GM18909 (cell line): ENCODE data around the gene ZNF43.
"Not testable (repeated sequence)": the region's sequence is repeated elsewhere in the genome, so short reads cannot be mapped to it uniquely, and the experiment has no call there.

ENCODE experiments used
- ATAC-seq: cut with Tn5 transposase; IDR thresholded peaks from one replicate; pipeline ENCODE4 v1.9.1; 2021; ENCODE audit warnings: mild to moderate bottlenecking; ENCODE audit not compliant: unreplicated experiment, poor library complexity

Gene ZNF43

GRCh38 chr19:21823224-21823623 lies 12.8 kb downstream of the ZNF43 start:
- ATAC-seq = no peak

- no peak for ATAC-seq
These were observed 23.5 kb downstream of the ZNF43 start for GRCh38 chr19:21812448-21812847.

DNA sequence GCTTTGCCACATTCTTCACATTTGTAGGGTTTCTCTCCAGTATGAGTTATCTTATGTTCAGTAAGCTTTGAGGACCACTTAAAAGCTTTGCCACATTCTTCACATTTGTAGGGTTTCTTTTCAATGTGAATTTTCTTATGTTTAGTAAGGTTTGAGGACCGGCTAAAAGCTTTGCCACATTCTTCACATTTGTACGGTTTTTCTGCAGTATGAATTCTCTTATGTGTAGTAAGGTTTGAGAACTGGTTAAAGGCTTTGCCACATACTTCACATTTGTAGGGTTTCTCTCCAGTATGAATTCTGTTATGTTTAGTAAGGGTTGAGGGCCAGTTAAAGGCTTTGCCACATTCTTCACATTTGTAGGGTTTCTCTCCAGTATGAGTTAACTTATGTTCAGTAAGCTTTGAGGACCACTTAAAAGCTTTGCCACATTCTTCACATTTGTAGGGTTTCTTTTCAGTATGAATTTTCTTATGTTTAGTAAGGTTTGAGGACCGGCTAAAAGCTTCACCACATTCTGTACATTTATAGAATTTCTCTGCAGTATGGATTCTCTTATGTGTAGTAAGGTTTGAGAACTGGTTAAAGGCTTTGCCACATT lies 27.5 kb downstream of the ZNF43 start:
- ATAC-seq = not testable (repeated sequence)

- no peak for ATAC-seq
These were observed 46.4 kb downstream of the ZNF43 start for GRCh38 chr19:21789466-21790085.

GRCh38 chr19:21786936-21787335 lies 49.0 kb downstream of the ZNF43 start:
- ATAC-seq = no peak

DNA sequence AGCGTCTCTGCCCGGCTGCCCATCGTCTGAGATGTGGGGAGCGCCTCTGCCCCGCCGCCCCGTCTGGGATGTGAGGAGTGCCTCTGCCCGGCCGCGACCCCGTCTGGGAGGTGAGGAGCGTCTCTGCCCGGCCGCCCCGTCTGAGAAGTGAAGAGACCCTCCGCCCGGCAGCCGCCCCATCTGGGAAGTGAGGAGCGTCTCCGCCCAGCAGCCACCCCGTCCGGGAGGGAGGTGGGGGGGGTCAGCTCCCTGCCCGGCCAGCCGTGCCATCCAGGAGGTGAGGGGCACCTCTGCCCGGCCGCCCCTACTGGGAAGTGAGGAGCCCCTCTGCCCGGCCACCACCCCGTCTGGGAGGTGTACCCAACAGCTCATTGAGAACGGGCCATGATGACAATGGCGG lies 60.2 kb downstream of the ZNF43 start:
- not testable (repeated sequence) for ATAC-seq

GRCh38 chr19:21767065-21767800 lies 68.7 kb downstream of the ZNF43 start, which contains the start of gene ZNF100:
ZNF100 (minus strand) TSS chr19:21767579; CDS start chr19:21767429, 150 bp downstream.
- peak; percentile 97 for ATAC-seq

- ATAC-seq = peak; percentile 15
These were observed 69.3 kb downstream of the ZNF43 start for GRCh38 chr19:21766705-21767064.

GRCh38 chr19:21765151-21765550 lies 70.8 kb downstream of the ZNF43 start:
- no peak for ATAC-seq

- ATAC-seq = not testable (repeated sequence)
These were observed 74.4 kb downstream of the ZNF43 start for GRCh38 chr19:21761547-21761946.

DNA sequence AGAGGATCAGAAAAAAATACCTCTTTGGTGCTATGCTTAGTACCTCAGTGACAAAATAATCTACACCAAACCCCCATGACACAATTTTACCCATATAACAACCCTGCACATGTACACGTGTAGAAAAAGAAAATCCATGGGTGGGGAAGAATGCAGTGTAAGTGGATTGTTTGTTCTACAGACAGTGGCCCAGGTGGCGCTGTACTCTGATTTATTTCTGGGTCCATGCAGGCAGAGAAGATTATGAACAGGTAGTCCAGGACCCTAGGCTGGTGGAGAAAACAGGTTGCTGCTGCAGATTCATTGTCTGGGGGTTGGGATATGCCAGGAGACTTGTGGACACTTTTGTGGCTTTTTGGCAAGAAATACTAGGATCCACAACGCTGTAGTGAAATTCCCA lies 77.7 kb downstream of the ZNF43 start:
- ATAC-seq = no peak

DNA sequence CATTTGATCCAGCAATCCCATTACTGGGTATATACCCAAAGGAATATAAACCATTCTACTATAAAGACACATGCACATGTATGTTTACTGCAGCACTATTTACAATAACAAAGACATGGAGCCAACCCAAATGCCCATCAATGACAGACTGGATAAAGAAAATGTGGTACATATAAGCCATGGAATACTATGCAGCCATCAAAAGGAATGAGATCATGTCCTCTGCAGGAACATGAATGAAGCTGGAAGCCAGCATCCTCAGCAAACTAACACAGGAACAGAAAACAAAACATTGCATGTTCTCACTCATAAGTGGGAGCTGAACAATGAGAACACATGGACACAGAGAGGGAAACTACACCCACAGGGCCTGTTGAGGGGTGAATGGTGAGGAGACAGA lies 80.4 kb downstream of the ZNF43 start:
- not testable (repeated sequence) for ATAC-seq
